IMR-90 (cell line): ENCODE results near the gene DYRK2. TPM values are rescaled to one million over a fixed set of nuclear protein-coding genes. Genes with fewer than 3 reads are reported as not detected.

Experiments
- ATAC-seq: fragments of 200-7000 bp; cut with Tn5 transposase; 2 replicates; pipeline ENCODE4 v1.9.1; 2020; ENCODE audit warnings: low read depth, mild to moderate bottlenecking, moderate library complexity
- BruUV-seq: library from RNA; stranded (reverse); fragments of 400-500 nt; replicated peaks from 2 replicates; lab custom pipeline; 2021; lab: Mats Ljungman, UMichigan
- CTCF ChIA-PET: fragments of 300-600 bp; formaldehyde crosslinking; extraction: SDS; loops from one replicate; lab custom pipeline; 2021; ENCODE audit warnings: antibody characterized with exemption; lab: Yijun Ruan, JAX
- POLR2A ChIA-PET: fragments of 300-600 bp; sonication (Branson Sonifier 250); formaldehyde crosslinking; loops from one replicate; lab custom pipeline; 2022; ENCODE audit warnings: antibody characterized with exemption; ENCODE audit not compliant: unreplicated experiment; lab: Charles Lee
- DNase-seq: peaks from one replicate; pipeline ENCODE4 v3.0.0; 2013
- H2AFZ ChIP-seq: replicated peaks from 2 replicates; pipeline ENCODE3; 2013; ENCODE audit warnings: low read length, mild to moderate bottlenecking; ENCODE audit not compliant: poor library complexity
- H2AK5ac ChIP-seq: 2 replicates; pipeline ENCODE4 v1.6.1; 2013; ENCODE audit warnings: low read depth, low read length, inconsistent platforms
- H2AK9ac ChIP-seq: replicated peaks from 2 replicates; pipeline ENCODE3; 2013; ENCODE audit warnings: mild to moderate bottlenecking, low read depth, low read length, moderate library complexity; ENCODE audit not compliant: poor library complexity
- H2BK120ac ChIP-seq: 2 replicates; pipeline ENCODE4 v1.6.1; 2013; ENCODE audit warnings: low read depth, low read length, inconsistent platforms
- H2BK15ac ChIP-seq: 3 replicates; pipeline ENCODE4 v1.6.1; 2013; ENCODE audit warnings: low read depth, low read length, inconsistent platforms
- H2BK20ac ChIP-seq: 2 replicates; pipeline ENCODE4 v1.6.1; 2013; ENCODE audit warnings: low read depth, mild to moderate bottlenecking, inconsistent platforms, low read length, moderate library complexity
- H2BK5ac ChIP-seq: 2 replicates; pipeline ENCODE4 v1.6.1; 2013; ENCODE audit warnings: mild to moderate bottlenecking, low read depth, low read length, inconsistent platforms; ENCODE audit not compliant: poor library complexity, severe bottlenecking
- H3K14ac ChIP-seq: replicated peaks from 2 replicates; pipeline ENCODE4 v1.6.1; 2013; ENCODE audit warnings: low read depth, low read length, inconsistent platforms
- H3K18ac ChIP-seq: 2 replicates; pipeline ENCODE4 v1.6.1; 2013; ENCODE audit warnings: low read depth, low read length, control low read depth
- H3K23ac ChIP-seq: 2 replicates; pipeline ENCODE4 v1.6.1; 2013; ENCODE audit warnings: low read depth, low read length, inconsistent platforms
- H3K27ac ChIP-seq: 2 replicates; pipeline ENCODE4 v1.5.1; 2013; ENCODE audit warnings: mild to moderate bottlenecking, control low read depth, low read length; ENCODE audit not compliant: insufficient read depth
- H3K27me3 ChIP-seq: 2 replicates; pipeline ENCODE4 v1.6.1; 2013; ENCODE audit warnings: low read length; ENCODE audit not compliant: control insufficient read depth, insufficient read depth
- H3K36me3 ChIP-seq: 2 replicates; pipeline ENCODE4 v1.6.1; 2013; ENCODE audit warnings: low read length, mixed read lengths; ENCODE audit not compliant: control insufficient read depth, insufficient read depth
- H3K4ac ChIP-seq: 2 replicates; pipeline ENCODE4 v1.6.1; 2013; ENCODE audit warnings: low read depth, low read length, inconsistent platforms
- H3K4me1 ChIP-seq: 2 replicates; pipeline ENCODE4 v1.6.1; 2013; ENCODE audit warnings: low read length, mixed read lengths; ENCODE audit not compliant: control insufficient read depth, insufficient read depth
- H3K4me2 ChIP-seq: 2 replicates; pipeline ENCODE4 v1.6.1; 2013; ENCODE audit warnings: low read depth, mild to moderate bottlenecking, control low read depth, low read length, moderate library complexity
- H3K4me3 ChIP-seq: 2 replicates; pipeline ENCODE4 v1.5.1; 2013; ENCODE audit warnings: low read depth, mild to moderate bottlenecking, control low read depth, low read length, moderate library complexity; ENCODE audit not compliant: insufficient read depth
- H3K56ac ChIP-seq: 2 replicates; pipeline ENCODE4 v1.6.1; 2013; ENCODE audit warnings: low read length, inconsistent platforms; ENCODE audit not compliant: insufficient read depth; ENCODE audit errors: extremely low read depth
- H3K79me1 ChIP-seq, 2 experiments: 2 replicates each; pipeline ENCODE4 v1.6.1; 2013; ENCODE audit warnings: low read length in 2 of 2, inconsistent platforms in 1 of 2, low read depth in 1 of 2
- H3K9ac ChIP-seq: 2 replicates; pipeline ENCODE4 v1.6.1; 2013; ENCODE audit warnings: low read depth, low read length, control low read depth
- H3K9me1 ChIP-seq: 2 replicates; pipeline ENCODE4 v1.6.1; 2013; ENCODE audit warnings: low read length, inconsistent platforms; ENCODE audit not compliant: insufficient read depth
- H3K9me3 ChIP-seq: 2 replicates; pipeline ENCODE4 v1.6.1; 2013; ENCODE audit warnings: low read length; ENCODE audit not compliant: control insufficient read depth, insufficient read depth
- H4K20me1 ChIP-seq: 2 replicates; pipeline ENCODE4 v1.6.1; 2013; ENCODE audit warnings: low read length, inconsistent platforms; ENCODE audit not compliant: insufficient read depth
- H4K5ac ChIP-seq: 2 replicates; pipeline ENCODE4 v1.6.1; 2013; ENCODE audit warnings: mild to moderate bottlenecking, low read depth, low read length, control low read depth
- H4K8ac ChIP-seq, 2 experiments: 2 replicates each; pipeline ENCODE4 v1.6.1; 2013; ENCODE audit warnings: low read depth in 2 of 2, low read length in 2 of 2, control low read depth in 1 of 2, inconsistent platforms in 1 of 2
- H4K91ac ChIP-seq: 2 replicates; pipeline ENCODE4 v1.6.1; 2013; ENCODE audit warnings: low read depth, low read length, inconsistent platforms; ENCODE audit not compliant: insufficient read depth
- CHD1 ChIP-seq: IDR thresholded peaks from 2 replicates; pipeline ENCODE4 v1.6.1; 2012; ENCODE audit warnings: low read depth, low read length, improper control_type of control experiment
- FOS ChIP-seq: fragments of 150-350 bp; IDR thresholded peaks from 2 replicates; pipeline ENCODE4 v1.6.1; 2016; ENCODE audit warnings: low read depth, low read length
- MAFK ChIP-seq: IDR thresholded peaks from 2 replicates; pipeline ENCODE4 v1.6.1; 2012; ENCODE audit warnings: low read depth, low read length, improper control_type of control experiment
- NFE2L2 ChIP-seq: fragments of 150-350 bp; IDR thresholded peaks from 2 replicates; pipeline ENCODE4 v1.6.1; 2016; ENCODE audit warnings: low read depth, mild to moderate bottlenecking, low read length
- POLR2A ChIP-seq: IDR thresholded peaks from 2 replicates; pipeline ENCODE4 v1.6.1; 2012; ENCODE audit warnings: mild to moderate bottlenecking, low read depth, low read length
- RCOR1 ChIP-seq: IDR thresholded peaks from 2 replicates; pipeline ENCODE4 v1.6.1; 2012; ENCODE audit warnings: mild to moderate bottlenecking, low read length, improper control_type of control experiment; ENCODE audit not compliant: insufficient replicate concordance
- RFX5 ChIP-seq: IDR thresholded peaks from 2 replicates; pipeline ENCODE4 v1.8.0; 2012; ENCODE audit warnings: low read depth, mild to moderate bottlenecking, low read length, moderate library complexity
- SMC3 ChIP-seq: fragments of 150-350 bp; IDR thresholded peaks from 2 replicates; pipeline ENCODE4 v1.6.1; 2016; ENCODE audit warnings: low read depth, mild to moderate bottlenecking, antibody characterized with exemption, low read length, moderate library complexity
- WGBS, 2 experiments: methylation state at CpG; one replicate each; pipeline versions ENCODE4 v1.1.5 to v1.1.7; 2013; ENCODE audit warnings: missing lambda C conversion rate in 2 of 2; ENCODE audit not compliant: insufficient read length in 1 of 2; ENCODE audit errors: extremely low coverage in 2 of 2; 5-methylcytosine and 5-hydroxymethylcytosine counted together
- dilution Hi-C: fragments of 300-500 bp; cut with HindIII; formaldehyde crosslinking; loops from one replicate; pipeline ENCODE4 v1.14.3; 2018; ENCODE audit warnings: low sequenced_read_pairs; ENCODE audit not compliant: unreplicated experiment
- in situ Hi-C: fragments of 300-500 bp; cut with MboI; formaldehyde crosslinking; loops from 3 replicates; pipeline ENCODE4 v1.14.3; 2019; ENCODE audit warnings: low sequenced_read_pairs, inconsistent platforms, mixed read lengths
- intact Hi-C: fragments of 100-400 bp; cut with micrococcal nuclease; formaldehyde crosslinking; loops from 2 replicates; pipeline ENCODE4 v1.10.0; 2022
- polyA plus RNA-seq, 3 experiments: library from polyadenylated mRNA; depleted of rRNA; stranded (reverse); fragments of >200 nt; gene quantifications; 2 replicates each; pipeline ENCODE4 v1.2.3, GENCODE V29; 2012; ENCODE audit warnings: low replicate concordance in 1 of 3
- total RNA-seq: library from RNA; depleted of rRNA; stranded (reverse); fragments of >200 nt; gene quantifications from 2 replicates; pipeline ENCODE4 v1.2.3, GENCODE V29; 2012
- TF ChIP-seq, protein P1 (sequence below): conservative IDR thresholded peaks from 2 replicates; pipeline ENCODE4 v1.5.1; 2012; ENCODE audit warnings: mild to moderate bottlenecking, low read depth, low read length, improper control_type of control experiment

DYRK2 gene
- total and polyA plus RNA-seq, 2 of the 4 experiments (the other 2 are of a cell fraction): 16.3 to 23.1 TPM

DNA sequence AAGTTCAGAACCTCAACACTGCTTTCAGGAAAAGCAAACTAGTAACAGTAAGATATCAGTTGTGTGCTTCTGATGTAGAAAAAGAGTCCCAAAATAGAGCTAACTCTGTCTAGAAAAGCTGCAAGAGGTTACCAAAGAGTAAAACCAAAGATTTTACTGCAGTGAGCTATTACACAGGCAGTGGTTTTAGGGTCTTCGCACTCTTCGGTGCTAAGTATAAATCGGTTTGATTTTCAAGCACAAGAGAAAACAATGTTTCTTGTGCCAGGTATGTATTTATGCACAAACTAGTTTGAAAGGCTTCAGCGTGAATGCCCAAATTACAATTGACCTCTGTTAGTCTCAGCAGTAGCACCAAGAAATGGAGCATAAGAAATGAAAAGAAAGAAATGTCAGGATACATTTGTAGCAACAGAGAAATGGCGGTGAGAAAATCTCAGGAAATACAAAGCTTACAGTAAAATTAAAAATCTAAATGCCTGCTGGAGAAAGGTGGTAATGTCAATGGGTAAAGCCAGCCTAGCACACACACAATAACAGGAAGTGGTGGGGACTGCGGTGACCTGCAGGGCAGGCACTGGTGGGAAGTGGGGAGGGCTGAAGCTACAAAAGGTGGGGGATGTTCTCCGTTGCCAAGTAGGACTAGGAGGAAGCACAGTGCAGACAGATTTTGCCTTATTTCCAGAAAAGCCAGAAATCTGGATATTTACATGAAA, 18.0 kb upstream of the DYRK2 start:
- H4K20me1 ChIP-seq: no peaks in the 10 kb centered on the region
- H2AK9ac ChIP-seq: no peak overlapping the region
- H2AK5ac ChIP-seq: no peak overlapping the region
- H2BK5ac ChIP-seq: no peak overlapping the region
- no TSS peak for BruUV-seq
- in situ Hi-C loops (no loop called here), intact Hi-C loops (no loop called here), dilution Hi-C loops (no loop called here)
- no peak overlapping the region for H4K8ac ChIP-seq
- no peak overlapping the region for H3K4ac ChIP-seq
- no peaks in the 10 kb centered on the region for H3K79me1 ChIP-seq
- no peak overlapping the region for H2BK15ac ChIP-seq
- H2BK20ac ChIP-seq: no peak overlapping the region
- H2AFZ ChIP-seq: no peak overlapping the region
- no peak overlapping the region for H3K27ac ChIP-seq
- peaks cover 4% of the 10 kb centered on the region for H3K27me3 ChIP-seq
- H2BK120ac ChIP-seq: no peak overlapping the region
- no peak overlapping the region for H4K91ac ChIP-seq
- no peaks in the 10 kb centered on the region for H3K36me3 ChIP-seq
- no peak overlapping the region for H3K4me3 ChIP-seq
- H3K9ac ChIP-seq: no peak overlapping the region
- no peak overlapping the region for H4K5ac ChIP-seq
- H3K4me1 ChIP-seq: no peaks in the 10 kb centered on the region
- no peaks in the 10 kb centered on the region for H3K9me3 ChIP-seq
- H3K9me1 ChIP-seq: no peaks in the 10 kb centered on the region; the same call in 1 of the 2 replicates
- CTCF ChIA-PET: interaction anchor here (0.5 kb wide), 1 partner anchor 286 kb away, joined by 7 read pairs; no protein-coding TSS in a partner anchor
- DNase-seq (no peak), ATAC-seq (no peak)
- no peak for TF ChIP-seq NFE2L2
- TF ChIP-seq SMC3: no peak
- TF ChIP-seq, protein P1, sequence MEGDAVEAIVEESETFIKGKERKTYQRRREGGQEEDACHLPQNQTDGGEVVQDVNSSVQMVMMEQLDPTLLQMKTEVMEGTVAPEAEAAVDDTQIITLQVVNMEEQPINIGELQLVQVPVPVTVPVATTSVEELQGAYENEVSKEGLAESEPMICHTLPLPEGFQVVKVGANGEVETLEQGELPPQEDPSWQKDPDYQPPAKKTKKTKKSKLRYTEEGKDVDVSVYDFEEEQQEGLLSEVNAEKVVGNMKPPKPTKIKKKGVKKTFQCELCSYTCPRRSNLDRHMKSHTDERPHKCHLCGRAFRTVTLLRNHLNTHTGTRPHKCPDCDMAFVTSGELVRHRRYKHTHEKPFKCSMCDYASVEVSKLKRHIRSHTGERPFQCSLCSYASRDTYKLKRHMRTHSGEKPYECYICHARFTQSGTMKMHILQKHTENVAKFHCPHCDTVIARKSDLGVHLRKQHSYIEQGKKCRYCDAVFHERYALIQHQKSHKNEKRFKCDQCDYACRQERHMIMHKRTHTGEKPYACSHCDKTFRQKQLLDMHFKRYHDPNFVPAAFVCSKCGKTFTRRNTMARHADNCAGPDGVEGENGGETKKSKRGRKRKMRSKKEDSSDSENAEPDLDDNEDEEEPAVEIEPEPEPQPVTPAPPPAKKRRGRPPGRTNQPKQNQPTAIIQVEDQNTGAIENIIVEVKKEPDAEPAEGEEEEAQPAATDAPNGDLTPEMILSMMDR: no peak
- no peak for TF ChIP-seq RFX5
- TF ChIP-seq POLR2A: no peak
- no peak for TF ChIP-seq RCOR1
- no peak for TF ChIP-seq FOS
- TF ChIP-seq CHD1: no peak
- TF ChIP-seq MAFK: no peak
- H3K23ac ChIP-seq: no peak overlapping the region
- H3K56ac ChIP-seq: no peak overlapping the region
- POLR2A ChIA-PET: no interaction called here
- H3K14ac ChIP-seq: no peak overlapping the region
- no peak overlapping the region for H3K18ac ChIP-seq
- WGBS, 2 experiments: 60% methylated on average over 1 of the region's 7 CpGs; no CpG with 5 or more reads in 1 of the 2 experiments
- H3K4me2 ChIP-seq: no peak overlapping the region
